ENCODE results near the gene MRM2.

DNA sequence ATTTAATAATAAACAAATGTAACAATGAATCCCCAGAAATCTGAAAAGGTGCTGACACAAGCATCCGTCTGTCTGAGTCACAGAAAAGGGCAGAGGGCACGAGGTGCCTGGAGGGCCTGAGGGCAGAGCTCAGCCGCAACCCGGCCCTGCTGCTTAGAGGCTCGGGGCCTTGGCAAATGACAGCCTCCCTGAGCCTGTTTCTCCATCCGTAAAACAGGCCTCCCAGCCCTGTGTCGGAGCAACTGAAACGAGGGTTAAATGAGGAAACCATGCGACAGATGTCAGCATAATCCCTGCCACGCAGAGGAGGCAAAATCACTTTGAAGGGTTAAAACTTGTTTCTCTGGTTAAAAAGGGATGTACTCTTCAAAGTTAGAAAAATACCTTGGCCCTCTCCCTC lies 24.9 kb upstream of the MRM2 start:
- no peak for TF ChIP-seq ZNF274 (IDR thresholded peaks at IDR 0.05; ENCODE audit: low read depth, low read length)
- TF ChIP-seq, protein P1, sequence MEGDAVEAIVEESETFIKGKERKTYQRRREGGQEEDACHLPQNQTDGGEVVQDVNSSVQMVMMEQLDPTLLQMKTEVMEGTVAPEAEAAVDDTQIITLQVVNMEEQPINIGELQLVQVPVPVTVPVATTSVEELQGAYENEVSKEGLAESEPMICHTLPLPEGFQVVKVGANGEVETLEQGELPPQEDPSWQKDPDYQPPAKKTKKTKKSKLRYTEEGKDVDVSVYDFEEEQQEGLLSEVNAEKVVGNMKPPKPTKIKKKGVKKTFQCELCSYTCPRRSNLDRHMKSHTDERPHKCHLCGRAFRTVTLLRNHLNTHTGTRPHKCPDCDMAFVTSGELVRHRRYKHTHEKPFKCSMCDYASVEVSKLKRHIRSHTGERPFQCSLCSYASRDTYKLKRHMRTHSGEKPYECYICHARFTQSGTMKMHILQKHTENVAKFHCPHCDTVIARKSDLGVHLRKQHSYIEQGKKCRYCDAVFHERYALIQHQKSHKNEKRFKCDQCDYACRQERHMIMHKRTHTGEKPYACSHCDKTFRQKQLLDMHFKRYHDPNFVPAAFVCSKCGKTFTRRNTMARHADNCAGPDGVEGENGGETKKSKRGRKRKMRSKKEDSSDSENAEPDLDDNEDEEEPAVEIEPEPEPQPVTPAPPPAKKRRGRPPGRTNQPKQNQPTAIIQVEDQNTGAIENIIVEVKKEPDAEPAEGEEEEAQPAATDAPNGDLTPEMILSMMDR (IDR thresholded peaks at IDR 0.05 in 2 of 3, conservative IDR thresholded peaks at IDR 0.05 in 1 of 3; ENCODE audit: borderline replicate concordance in 1 of 3, insufficient read depth in 1 of 3, low read depth in 2 of 3, low read length in 2 of 3): no peak
- no peak for TF ChIP-seq POLR2A (IDR thresholded peaks at IDR 0.05; ENCODE audit: borderline replicate concordance, extremely low read depth, insufficient read depth, insufficient read length)
- TF ChIP-seq EGR1 (IDR thresholded peaks at IDR 0.05; ENCODE audit: low read depth): no peak
- no peak for TF ChIP-seq EZH2phosphoT487 (IDR thresholded peaks at IDR 0.05; ENCODE audit: borderline replicate concordance)
- no peak for TF ChIP-seq CEBPB (IDR thresholded peaks at IDR 0.05; ENCODE audit: low read depth)
- TF ChIP-seq POLR2AphosphoS5 (IDR thresholded peaks at IDR 0.05; ENCODE audit: low read depth, low read length): no peak

Measured in HCT116 (cell line).